ENCODE results near the gene RUSF1. TPM values are rescaled to one million over a fixed set of nuclear protein-coding genes. Genes with fewer than 3 reads are reported as not detected.

The RUSF1 gene
- total and polyA plus RNA-seq, 4 donors, result 21.8 to 73.1 (median 49.5) TPM

DNA sequence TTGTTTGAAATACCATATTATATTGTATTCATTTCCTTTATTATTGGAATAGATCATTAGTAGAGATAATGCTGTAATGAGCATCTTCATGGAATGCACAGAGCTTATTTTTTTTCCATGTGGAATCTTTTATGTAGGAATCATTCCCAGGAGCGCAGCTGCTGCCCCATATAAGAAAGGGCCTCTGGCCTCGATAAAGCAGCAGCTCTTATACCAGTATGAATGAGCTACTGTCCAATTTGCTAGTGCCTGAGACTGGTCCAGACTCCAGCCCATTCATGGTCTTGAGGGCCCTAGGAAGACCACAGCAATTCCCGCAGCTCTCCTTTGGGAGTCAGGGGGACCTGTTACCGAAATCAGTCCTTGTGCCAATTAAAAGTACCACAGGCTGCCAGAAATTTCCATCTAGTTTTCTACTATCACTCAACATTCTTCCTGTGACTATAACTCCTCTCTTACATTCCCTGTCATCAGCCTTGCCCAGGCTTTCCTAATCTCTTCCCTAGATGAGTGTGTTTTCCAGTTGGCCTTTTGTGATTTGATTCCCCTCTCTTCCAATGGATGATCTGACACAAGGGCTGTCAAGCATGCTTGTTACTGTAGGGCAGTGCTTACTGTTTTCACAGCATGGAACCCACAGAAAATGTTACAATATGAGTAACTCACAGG is 67.5 kb downstream of the RUSF1 start:
- H3K4me3 ChIP-seq (ENCODE audit: low read depth in 1 of 3, low read length in 3 of 3), result no peak overlapping the region
- H3K27me3 ChIP-seq (ENCODE audit: control insufficient read depth in 4 of 4, insufficient read depth in 4 of 4, low read length in 3 of 4), result no peaks in the 10 kb centered on the region
- no peaks in the 10 kb centered on the region for H3K36me3 ChIP-seq (ENCODE audit: control insufficient read depth in 4 of 4, insufficient read depth in 3 of 4, low read depth in 1 of 4, low read length in 3 of 4)
- peaks cover 0 to 9% (median 3%) of the 10 kb centered on the region in 4 donors for H3K4me1 ChIP-seq (ENCODE audit: control insufficient read depth in 4 of 4, insufficient read depth in 4 of 4, low read length in 3 of 4)
- H3K9ac ChIP-seq (ENCODE audit: low read depth in 1 of 2, low read length in 2 of 2), result no peak overlapping the region
- no peak for TF ChIP-seq RXRA (IDR thresholded peaks at IDR 0.05)
- TF ChIP-seq EGR1 (IDR thresholded peaks at IDR 0.05; ENCODE audit: low read depth in 2 of 2), result no peak
- TF ChIP-seq SP1 (IDR thresholded peaks at IDR 0.05), result no peak
- no peak for TF ChIP-seq RAD21 (IDR thresholded peaks at IDR 0.05)
- TF ChIP-seq YY1 (IDR thresholded peaks at IDR 0.05), result no peak
- DNase-seq (ENCODE audit: low spot score), result no peak
- WGBS, result 85% methylated on average over 4 of the region's 4 CpGs
- H3K27ac ChIP-seq (ENCODE audit: low read depth in 1 of 2, low read length in 2 of 2), result no peak overlapping the region
- H3K9me3 ChIP-seq (ENCODE audit: control insufficient read depth in 4 of 4, low read length in 3 of 4), result no peaks in the 10 kb centered on the region

DNA sequence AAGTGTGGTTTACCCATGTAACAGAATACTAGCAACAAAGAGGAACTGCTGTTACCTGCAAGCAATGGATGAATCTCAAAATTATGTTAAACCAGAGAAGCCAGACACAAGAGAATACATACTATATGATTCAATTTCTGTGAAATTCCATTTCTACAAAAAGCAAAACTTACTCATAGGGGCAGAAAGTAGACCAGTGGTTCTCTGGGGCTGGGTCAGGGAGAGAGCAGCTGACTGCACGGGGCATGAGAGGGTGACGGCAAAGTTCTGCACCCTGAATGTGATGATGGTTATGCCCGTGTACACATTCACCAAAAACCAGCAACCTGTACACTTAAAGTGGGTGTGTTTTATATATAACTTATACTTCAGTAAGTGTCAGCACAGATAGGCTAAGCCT is 68.7 kb downstream of the RUSF1 start:
- DNase-seq (ENCODE audit: low spot score), result no peak
- WGBS, result 90% methylated on average over 3 of the region's 3 CpGs
- H3K36me3 ChIP-seq (ENCODE audit: control insufficient read depth in 4 of 4, insufficient read depth in 3 of 4, low read depth in 1 of 4, low read length in 3 of 4), result no peaks in the 10 kb centered on the region
- TF ChIP-seq HNF4A (conservative IDR thresholded peaks at IDR 0.05) (no peak), NR2F2 (IDR thresholded peaks at IDR 0.05) (no peak)
- TF ChIP-seq, protein P1, sequence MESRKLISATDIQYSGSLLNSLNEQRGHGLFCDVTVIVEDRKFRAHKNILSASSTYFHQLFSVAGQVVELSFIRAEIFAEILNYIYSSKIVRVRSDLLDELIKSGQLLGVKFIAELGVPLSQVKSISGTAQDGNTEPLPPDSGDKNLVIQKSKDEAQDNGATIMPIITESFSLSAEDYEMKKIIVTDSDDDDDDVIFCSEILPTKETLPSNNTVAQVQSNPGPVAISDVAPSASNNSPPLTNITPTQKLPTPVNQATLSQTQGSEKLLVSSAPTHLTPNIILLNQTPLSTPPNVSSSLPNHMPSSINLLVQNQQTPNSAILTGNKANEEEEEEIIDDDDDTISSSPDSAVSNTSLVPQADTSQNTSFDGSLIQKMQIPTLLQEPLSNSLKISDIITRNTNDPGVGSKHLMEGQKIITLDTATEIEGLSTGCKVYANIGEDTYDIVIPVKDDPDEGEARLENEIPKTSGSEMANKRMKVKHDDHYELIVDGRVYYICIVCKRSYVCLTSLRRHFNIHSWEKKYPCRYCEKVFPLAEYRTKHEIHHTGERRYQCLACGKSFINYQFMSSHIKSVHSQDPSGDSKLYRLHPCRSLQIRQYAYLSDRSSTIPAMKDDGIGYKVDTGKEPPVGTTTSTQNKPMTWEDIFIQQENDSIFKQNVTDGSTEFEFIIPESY (IDR thresholded peaks at IDR 0.05), result no peak
- TF ChIP-seq, protein P2, sequence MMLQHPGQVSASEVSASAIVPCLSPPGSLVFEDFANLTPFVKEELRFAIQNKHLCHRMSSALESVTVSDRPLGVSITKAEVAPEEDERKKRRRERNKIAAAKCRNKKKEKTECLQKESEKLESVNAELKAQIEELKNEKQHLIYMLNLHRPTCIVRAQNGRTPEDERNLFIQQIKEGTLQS (IDR thresholded peaks at IDR 0.05), result no peak
- TF ChIP-seq, protein P3, sequence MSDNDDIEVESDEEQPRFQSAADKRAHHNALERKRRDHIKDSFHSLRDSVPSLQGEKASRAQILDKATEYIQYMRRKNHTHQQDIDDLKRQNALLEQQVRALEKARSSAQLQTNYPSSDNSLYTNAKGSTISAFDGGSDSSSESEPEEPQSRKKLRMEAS (IDR thresholded peaks at IDR 0.05), result no peak
- H3K9ac ChIP-seq (ENCODE audit: low read depth in 1 of 2, low read length in 2 of 2), result no peak overlapping the region
- H3K27me3 ChIP-seq (ENCODE audit: control insufficient read depth in 4 of 4, insufficient read depth in 4 of 4, low read length in 3 of 4), result no peaks in the 10 kb centered on the region
- H3K4me3 ChIP-seq (ENCODE audit: low read depth in 1 of 3, low read length in 3 of 3), result no peak overlapping the region
- H3K4me1 ChIP-seq (ENCODE audit: control insufficient read depth in 4 of 4, insufficient read depth in 4 of 4, low read length in 3 of 4), result peaks cover 0 to 9% (median 3%) of the 10 kb centered on the region in 4 donors
- H3K9me3 ChIP-seq (ENCODE audit: control insufficient read depth in 4 of 4, low read length in 3 of 4), result no peaks in the 10 kb centered on the region
- no peak overlapping the region for H3K27ac ChIP-seq (ENCODE audit: low read depth in 1 of 2, low read length in 2 of 2)

Other genes with a start within 250 kb of the RUSF1 start
- 10 to 100 TPM in 1 of 2 donors, 1 to 10 TPM in 1; 5.3 to 10.1 TPM for gene ITGAM, start 248.4 kb downstream of the RUSF1 start, total RNA-seq
- 1 to 10 TPM in 1 of 2 donors, under 1 TPM in 1; 0.65 to 2.9 TPM for gene ITGAM, start 248.4 kb downstream of the RUSF1 start, polyA plus RNA-seq
- 1 to 10 TPM; 2.5 to 9.6 TPM for gene ITGAX, start 153.2 kb downstream of the RUSF1 start, total RNA-seq
- 1 to 10 TPM; 1.1 to 1.2 TPM for gene ITGAX, start 153.2 kb downstream of the RUSF1 start, polyA plus RNA-seq
- gene ITGAD, start 115.1 kb downstream of the RUSF1 start, total RNA-seq, result 1 to 10 TPM; 2.0 to 3.6 TPM
- 1 to 10 TPM in 1 of 2 donors, under 1 TPM in 1; 0.04 to 2.1 TPM for gene ITGAD, start 115.1 kb downstream of the RUSF1 start, polyA plus RNA-seq
- gene COX6A2, start 80.0 kb downstream of the RUSF1 start, total RNA-seq, result under 1 TPM in 1 of 2 donors, not detected in 1; 0.84 TPM
- 10 to 100 TPM in 1 of 2 donors, 1 to 10 TPM in 1; 8.0 to 36.7 TPM for gene COX6A2, start 80.0 kb downstream of the RUSF1 start, polyA plus RNA-seq
- under 1 TPM; 0.25 to 0.84 TPM for gene ZNF843, start 65.6 kb downstream of the RUSF1 start, total RNA-seq
- gene ZNF843, start 65.6 kb downstream of the RUSF1 start, polyA plus RNA-seq, result under 1 TPM in 1 of 2 donors, not detected in 1; 0.35 TPM
- 10 to 100 TPM in 1 of 2 donors, 1 to 10 TPM in 1; 5.4 to 13.3 TPM for gene ARMC5, start 48.9 kb downstream of the RUSF1 start, total RNA-seq
- 10 to 100 TPM; 10.1 to 12.6 TPM for gene ARMC5, start 48.9 kb downstream of the RUSF1 start, polyA plus RNA-seq
- gene TGFB1I1, start 36.2 kb downstream of the RUSF1 start, total RNA-seq, result 1 to 10 TPM; 4.2 to 6.8 TPM
- gene TGFB1I1, start 36.2 kb downstream of the RUSF1 start, polyA plus RNA-seq, result 1 to 10 TPM; 4.9 to 8.3 TPM
- gene SLC5A2, start 25.3 kb downstream of the RUSF1 start, total RNA-seq, result under 1 TPM in 1 of 2 donors, not detected in 1; 0.14 TPM
- 1 to 10 TPM in 1 of 2 donors, under 1 TPM in 1; 0.93 to 8.1 TPM for gene SLC5A2, start 25.3 kb downstream of the RUSF1 start, polyA plus RNA-seq
- gene AHSP, start 19.5 kb upstream of the RUSF1 start, total RNA-seq, result 1,000 to 10,000 TPM in 1 of 2 donors, not detected in 1; 1,651 TPM
- gene AHSP, start 19.5 kb upstream of the RUSF1 start, polyA plus RNA-seq, result under 1 TPM in 1 of 2 donors, not detected in 1; 0.48 TPM

All from liver (tissue), 9 donors.